ENCODE results near the gene ATP5F1A. TPM values are rescaled to one million over a fixed set of nuclear protein-coding genes. Genes with fewer than 3 reads are reported as not detected.
A peak's percentile ranks its signal among the peaks of the same experiment; 100 is the strongest.

Gene ATP5F1A
- total RNA-seq, 1 experiment from 2014 or later, result 597 TPM

DNA sequence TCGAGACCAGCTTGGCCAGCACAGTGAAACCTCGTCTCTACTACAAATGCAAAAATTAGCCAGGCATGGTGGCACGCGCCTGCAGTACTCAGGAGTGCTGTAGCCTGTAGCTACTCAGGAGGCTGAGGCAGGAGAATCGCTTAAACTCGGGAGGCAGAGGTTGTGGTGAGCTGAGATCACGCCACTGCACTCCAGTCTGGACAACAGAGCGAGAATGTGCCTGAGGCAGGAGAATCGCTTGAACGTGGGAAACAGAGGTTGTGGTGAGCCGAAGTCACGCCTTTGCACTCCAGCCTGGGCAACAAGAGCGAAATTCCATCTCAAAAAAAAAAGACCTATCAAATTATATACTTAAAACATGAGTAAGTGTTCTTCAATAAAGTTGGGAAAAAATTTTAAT lies 50.7 kb downstream of the ATP5F1A start:
- DNase-seq (ENCODE audit: low read depth), result peak; percentile 87

DNA sequence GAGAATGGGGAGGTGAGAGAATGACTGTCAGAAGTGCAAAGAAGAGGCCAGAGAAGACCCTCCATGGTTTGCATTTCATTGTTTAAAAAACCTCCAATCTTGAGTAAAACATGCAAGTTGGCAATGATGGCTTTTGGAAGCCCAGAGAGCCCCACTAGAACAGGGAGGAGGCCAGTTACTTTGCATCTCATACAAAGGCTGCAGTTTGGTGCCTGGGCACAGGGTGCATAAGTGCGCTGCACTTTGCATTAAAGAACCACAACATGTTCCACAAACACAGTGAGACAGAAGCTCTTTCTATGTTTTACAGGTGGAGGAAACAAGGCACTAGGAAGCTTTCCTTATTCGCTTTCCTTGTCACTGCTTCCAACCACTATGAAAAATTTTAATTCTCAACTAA lies 51.4 kb downstream of the ATP5F1A start:
- no peak for DNase-seq (ENCODE audit: low read depth)

DNA sequence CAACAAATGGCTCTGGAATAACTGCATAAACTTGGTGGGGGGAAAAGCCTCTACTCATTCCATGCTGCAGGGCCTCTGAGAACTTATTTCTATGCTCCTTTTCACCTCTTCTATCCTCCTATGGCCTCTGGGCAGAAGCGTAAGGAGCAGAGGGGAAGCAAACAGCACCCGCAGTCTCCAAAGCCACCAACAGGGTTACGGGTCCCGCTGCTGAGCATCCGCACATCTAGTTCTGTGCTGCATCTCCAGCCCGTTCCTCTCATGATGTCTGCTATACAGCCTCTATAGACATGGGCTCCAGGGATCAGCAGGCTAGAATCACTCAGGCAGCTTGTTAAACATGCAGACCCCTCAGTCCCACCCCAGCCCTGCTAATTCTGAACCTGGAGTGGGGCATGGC lies 52.0 kb downstream of the ATP5F1A start:
- DNase-seq (ENCODE audit: low read depth), result no peak

- peak; percentile 79 for DNase-seq (ENCODE audit: low read depth)
Measured at GRCh38 chr18:46042571-46043123, 55.4 kb downstream of the ATP5F1A start.

GRCh38 chr18:46040747-46041104 lies 57.4 kb downstream of the ATP5F1A start:
- DNase-seq (ENCODE audit: low read depth), result no peak

- no peak for DNase-seq (ENCODE audit: low read depth)
Measured at GRCh38 chr18:46040033-46040746, 57.9 kb downstream of the ATP5F1A start.

GRCh38 chr18:46037512-46038305 lies 60.4 kb downstream of the ATP5F1A start:
- no peak for DNase-seq (ENCODE audit: low read depth)

- DNase-seq (ENCODE audit: low read depth), result peak; percentile 28
Measured at GRCh38 chr18:46035696-46036680, 62.1 kb downstream of the ATP5F1A start.

DNA sequence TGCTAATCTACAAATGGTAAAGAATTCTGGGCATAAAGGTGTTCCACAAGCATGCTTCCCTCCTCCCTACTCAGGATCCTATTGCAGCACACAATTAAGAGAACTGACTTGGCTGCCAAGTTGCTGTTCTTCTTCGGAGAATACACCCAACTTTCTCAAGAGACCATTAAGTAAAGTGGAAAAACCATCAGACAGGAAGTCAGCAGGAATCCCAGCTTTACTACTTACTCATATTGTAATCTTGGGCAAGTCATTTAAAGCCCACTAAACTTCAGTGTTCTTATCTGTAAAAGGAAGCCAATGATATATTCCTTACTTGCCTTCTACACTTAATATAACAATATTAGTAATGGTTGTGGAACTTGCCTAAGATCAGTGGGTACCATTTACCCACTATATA lies 63.9 kb downstream of the ATP5F1A start:
- no peak for DNase-seq (ENCODE audit: low read depth)

DNA sequence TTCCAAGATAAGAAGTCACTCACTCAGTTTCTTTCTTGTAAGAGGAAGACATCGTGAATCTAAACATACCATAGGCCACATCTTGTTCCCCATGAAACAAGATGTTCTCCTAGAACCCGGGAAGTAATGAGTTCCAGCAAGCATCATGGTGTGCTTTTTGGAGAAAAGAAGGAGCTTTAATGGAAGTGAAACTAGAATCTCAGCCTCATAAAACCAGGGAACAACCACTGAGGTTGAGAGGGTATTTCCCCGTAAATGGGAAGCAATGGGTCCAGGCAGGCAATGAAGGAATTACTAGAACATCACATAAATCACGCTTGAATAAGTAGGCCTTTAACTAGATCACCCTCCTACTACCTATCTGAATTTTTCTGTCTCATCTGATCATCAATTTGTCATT lies 66.4 kb downstream of the ATP5F1A start:
- no peak for DNase-seq (ENCODE audit: low read depth)

Other genes with a start within 250 kb of the ATP5F1A start
- gene EPG5, start 131.0 kb downstream of the ATP5F1A start, total RNA-seq (2014; rRNA removed; shearing (Covaris generic)), result 10.1 and 11.5 TPM in 2 replicates
- gene PSTPIP2, start 26.0 kb downstream of the ATP5F1A start, total RNA-seq (2014; rRNA removed; shearing (Covaris generic)), result 0.36 and 0.68 TPM in 2 replicates
- 137 and 150 TPM in 2 replicates for gene HAUS1, start 6.1 kb upstream of the ATP5F1A start, total RNA-seq (2014; rRNA removed; shearing (Covaris generic))